A673 (cell line): ENCODE results near the gene ALKBH2. TPM values are rescaled to one million over a fixed set of nuclear protein-coding genes. Genes with fewer than 3 reads are reported as not detected.

Experiments used
- BruUV-seq: library from RNA; stranded (reverse); fragments of 400-500 nt; replicated peaks from 2 replicates; lab custom pipeline; 2021; lab: Mats Ljungman, UMichigan
- CTCF ChIA-PET: fragments of 300-600 bp; sonication (Branson Sonifier 250); formaldehyde crosslinking; loops from one replicate; lab custom pipeline; 2022; ENCODE audit warnings: antibody characterized with exemption; lab: Charles Lee
- POLR2A ChIA-PET: fragments of 300-600 bp; sonication (Branson Sonifier 250); formaldehyde crosslinking; loops from one replicate; lab custom pipeline; 2022; ENCODE audit warnings: antibody characterized with exemption; ENCODE audit not compliant: low non-redundant PET; lab: Charles Lee
- DNase-seq: peaks from one replicate; pipeline ENCODE4 v3.0.0-alpha.2; 2015; ENCODE audit warnings: low spot score
- H3K27ac ChIP-seq: fragments of 200-600 bp; sonication (generic); 2 replicates; pipeline ENCODE4 v1.5.1; 2016; ENCODE audit warnings: mixed run types, low read depth, mild to moderate bottlenecking, mixed read lengths, antibody characterized with exemption, low read length; ENCODE audit not compliant: poor library complexity, severe bottlenecking
- H3K27me3 ChIP-seq: fragments of 200-600 bp; sonication (generic); replicated peaks from 2 replicates; pipeline ENCODE4 v1.6.1; 2017; ENCODE audit warnings: mixed run types, low read depth, mild to moderate bottlenecking, mixed read lengths, antibody characterized with exemption, low read length; ENCODE audit not compliant: insufficient read depth, poor library complexity
- H3K36me3 ChIP-seq: fragments of 200-600 bp; sonication (generic); 2 replicates; pipeline ENCODE4 v1.6.1; 2016; ENCODE audit warnings: mixed run types, mild to moderate bottlenecking, mixed read lengths, antibody characterized with exemption, low read length; ENCODE audit not compliant: insufficient read depth, poor library complexity, severe bottlenecking
- H3K4me1 ChIP-seq: fragments of 200-600 bp; sonication (generic); 2 replicates; pipeline ENCODE4 v1.6.1; 2017; ENCODE audit warnings: mixed run types, mild to moderate bottlenecking, mixed read lengths, antibody characterized with exemption, low read length; ENCODE audit not compliant: insufficient read depth, poor library complexity, severe bottlenecking
- H3K4me3 ChIP-seq: fragments of 200-600 bp; sonication (generic); 2 replicates; pipeline ENCODE4 v1.5.1; 2016; ENCODE audit warnings: low read depth, mixed run types, mild to moderate bottlenecking, mixed read lengths, low read length; ENCODE audit not compliant: poor library complexity, severe bottlenecking
- H3K9me3 ChIP-seq: fragments of 200-600 bp; sonication (generic); 2 replicates; pipeline ENCODE4 v1.6.1; 2016; ENCODE audit warnings: mixed run types, low read depth, mild to moderate bottlenecking, mixed read lengths, antibody characterized with exemption, low read length; ENCODE audit not compliant: poor library complexity, severe bottlenecking
- EZH2 ChIP-seq: fragments of 200-600 bp; sonication (generic); IDR thresholded peaks from 2 replicates; pipeline ENCODE4 v1.6.1; 2017; ENCODE audit warnings: borderline replicate concordance, low read depth, mild to moderate bottlenecking, mixed read lengths, antibody characterized with exemption, low read length; ENCODE audit not compliant: poor library complexity, severe bottlenecking
- intact Hi-C: fragments of 100-400 bp; cut with micrococcal nuclease; formaldehyde crosslinking; loops from one replicate; pipeline ENCODE4 v1.10.0; 2022; ENCODE audit not compliant: unreplicated experiment
- total RNA-seq: library from RNA; stranded (reverse); gene quantifications from 2 replicates; pipeline ENCODE4 v1.2.3, GENCODE V29; 2021
- TF ChIP-seq, protein P1 (sequence below): fragments of 300-800, 200-600 bp; sonication (generic); conservative IDR thresholded peaks from 2 replicates; pipeline ENCODE4 v1.5.1; 2017; ENCODE audit warnings: low read depth, mild to moderate bottlenecking, antibody characterized with exemption, low read length, moderate library complexity, mixed read lengths

The ALKBH2 gene
- total RNA-seq, 1 experiment from 2014 or later = 40.6 TPM

DNA sequence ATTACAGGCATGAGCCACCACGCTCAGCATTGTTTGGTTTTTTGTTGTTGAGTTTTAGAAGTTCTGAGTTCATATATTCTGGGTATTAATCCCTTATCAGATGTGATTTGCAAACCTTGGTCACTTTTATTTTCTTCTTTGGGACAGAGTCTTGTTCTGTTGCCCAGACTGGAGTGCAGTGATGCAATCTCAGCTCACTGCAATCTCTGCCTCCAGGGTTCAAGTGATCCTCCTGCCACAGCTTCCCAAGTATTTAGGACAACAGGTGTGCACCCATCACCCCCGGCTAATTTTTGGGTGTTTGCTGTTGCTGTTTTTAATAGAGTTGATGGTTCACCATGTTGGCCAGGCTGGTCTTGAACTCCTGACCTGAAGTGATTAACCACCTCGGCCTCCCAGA lies 29.1 kb downstream of the ALKBH2 start:
- no peaks in the 10 kb centered on the region for H3K4me1 ChIP-seq
- ChIA-PET CTCF (no interaction called here), POLR2A (interaction anchor here (0.9 kb wide), 1 partner anchor 490 kb away, joined by 30 read pairs; no protein-coding TSS in a partner anchor)
- no peak overlapping the region for H3K27ac ChIP-seq
- BruUV-seq = no TSS peak
- TF ChIP-seq EZH2 = no peak
- TF ChIP-seq, protein P1, sequence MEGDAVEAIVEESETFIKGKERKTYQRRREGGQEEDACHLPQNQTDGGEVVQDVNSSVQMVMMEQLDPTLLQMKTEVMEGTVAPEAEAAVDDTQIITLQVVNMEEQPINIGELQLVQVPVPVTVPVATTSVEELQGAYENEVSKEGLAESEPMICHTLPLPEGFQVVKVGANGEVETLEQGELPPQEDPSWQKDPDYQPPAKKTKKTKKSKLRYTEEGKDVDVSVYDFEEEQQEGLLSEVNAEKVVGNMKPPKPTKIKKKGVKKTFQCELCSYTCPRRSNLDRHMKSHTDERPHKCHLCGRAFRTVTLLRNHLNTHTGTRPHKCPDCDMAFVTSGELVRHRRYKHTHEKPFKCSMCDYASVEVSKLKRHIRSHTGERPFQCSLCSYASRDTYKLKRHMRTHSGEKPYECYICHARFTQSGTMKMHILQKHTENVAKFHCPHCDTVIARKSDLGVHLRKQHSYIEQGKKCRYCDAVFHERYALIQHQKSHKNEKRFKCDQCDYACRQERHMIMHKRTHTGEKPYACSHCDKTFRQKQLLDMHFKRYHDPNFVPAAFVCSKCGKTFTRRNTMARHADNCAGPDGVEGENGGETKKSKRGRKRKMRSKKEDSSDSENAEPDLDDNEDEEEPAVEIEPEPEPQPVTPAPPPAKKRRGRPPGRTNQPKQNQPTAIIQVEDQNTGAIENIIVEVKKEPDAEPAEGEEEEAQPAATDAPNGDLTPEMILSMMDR = no peak
- no peaks in the 10 kb centered on the region for H3K36me3 ChIP-seq
- intact Hi-C loops = no loop called here
- H3K4me3 ChIP-seq = no peak overlapping the region
- H3K27me3 ChIP-seq = no peaks in the 10 kb centered on the region
- no peak for DNase-seq
- H3K9me3 ChIP-seq = no peaks in the 10 kb centered on the region

DNA sequence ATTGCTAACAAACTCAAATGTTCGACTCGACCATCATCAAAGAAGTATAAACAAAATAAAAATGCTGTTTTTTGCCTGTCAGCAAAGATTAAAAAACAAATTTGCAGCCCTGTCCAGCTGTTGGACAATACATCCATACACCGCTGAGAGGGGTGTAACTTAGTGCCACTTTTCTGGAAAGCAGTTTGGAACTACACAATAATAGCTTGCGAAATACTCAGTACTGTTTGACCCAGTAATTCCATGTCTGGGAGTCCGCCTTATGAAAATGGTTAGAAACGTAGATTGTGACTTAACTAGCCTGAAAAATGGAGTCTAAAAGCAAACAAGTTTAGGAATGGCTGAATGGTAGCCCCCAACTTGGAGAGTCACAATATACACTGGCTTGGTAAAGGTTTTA lies 34.5 kb downstream of the ALKBH2 start:
- intact Hi-C loops = no loop called here
- CTCF ChIA-PET = interaction anchor here (0.7 kb wide), 1 partner anchor 69 kb away, joined by 7 read pairs; no protein-coding TSS in a partner anchor

DNA sequence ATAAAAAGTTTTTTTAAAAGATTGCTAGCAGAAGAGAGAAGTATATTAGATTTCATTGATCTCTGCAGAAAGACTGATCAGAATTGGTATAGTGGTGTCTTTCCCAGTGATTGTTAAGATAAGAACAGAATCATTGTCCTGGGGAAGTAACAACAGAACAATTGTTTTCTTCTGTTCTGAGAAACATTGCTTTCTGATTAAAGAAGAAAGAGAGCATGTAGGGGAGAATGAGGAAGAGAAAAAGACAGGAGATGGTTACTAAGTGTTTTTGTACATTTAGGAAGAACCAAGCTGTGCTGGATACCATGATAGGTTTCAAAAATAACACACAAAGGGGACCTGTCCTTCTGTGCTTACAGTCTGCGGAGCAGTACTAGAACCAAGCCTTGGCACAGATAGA lies 35.9 kb downstream of the ALKBH2 start:
- no peak overlapping the region for H3K4me3 ChIP-seq
- no peaks in the 10 kb centered on the region for H3K9me3 ChIP-seq
- POLR2A ChIA-PET = no interaction called here
- no TSS peak for BruUV-seq
- no peaks in the 10 kb centered on the region for H3K27me3 ChIP-seq
- no peak overlapping the region for H3K27ac ChIP-seq
- DNase-seq = no peak
- TF ChIP-seq, protein P1 = no peak
- no peak for TF ChIP-seq EZH2
- CTCF ChIA-PET = no interaction called here
- no peaks in the 10 kb centered on the region for H3K36me3 ChIP-seq
- intact Hi-C loops = no loop called here
- H3K4me1 ChIP-seq = peaks cover 7% of the 10 kb centered on the region

More for the DNA sequence above, 34.5 kb downstream of the ALKBH2 start:
- BruUV-seq = no TSS peak
- Histone ChIP-seq H3K27me3 (no peaks in the 10 kb centered on the region), H3K4me3 (no peak overlapping the region), H3K9me3 (no peaks in the 10 kb centered on the region), H3K27ac (no peak overlapping the region), H3K36me3 (no peaks in the 10 kb centered on the region), H3K4me1 (peaks cover under 1% of the 10 kb centered on the region)
- TF ChIP-seq EZH2 = no peak
- TF ChIP-seq, protein P1 = no peak
- POLR2A ChIA-PET = no interaction called here
- no peak for DNase-seq
